MG63 (cell line): Measurements from ENCODE around the gene ERBB4. TPM values are rescaled to one million over a fixed set of nuclear protein-coding genes. Genes with fewer than 3 reads are reported as not detected.

Source experiments
- DNase-seq: peaks from one replicate; pipeline ENCODE4 v3.0.0-alpha.2; 2020
- H3K27me3 ChIP-seq: fragments of 250-450 bp; sonication (Bioruptor Pico); 2 replicates; pipeline ENCODE4 v1.5.1; 2020; ENCODE audit warnings: mild to moderate bottlenecking, moderate library complexity
- H3K36me3 ChIP-seq: fragments of 250-450 bp; sonication (Bioruptor Pico); 2 replicates; pipeline ENCODE4 v1.5.1; 2020; ENCODE audit warnings: mild to moderate bottlenecking, moderate library complexity
- H3K4me3 ChIP-seq: fragments of 250-450 bp; sonication (Bioruptor Pico); 2 replicates; pipeline ENCODE4 v1.5.1; 2020; ENCODE audit warnings: mild to moderate bottlenecking, moderate library complexity
- H3K9me3 ChIP-seq: fragments of 250-450 bp; sonication (Bioruptor Pico); 2 replicates; pipeline ENCODE4 v1.5.1; 2020; ENCODE audit warnings: mild to moderate bottlenecking, moderate library complexity
- total RNA-seq: library from RNA; depleted of rRNA; stranded (reverse); fragments of >200 nt; shearing (Covaris generic); gene quantifications from 2 replicates; pipeline ENCODE4 v1.2.3, GENCODE V29; 2014; ENCODE audit warnings: low replicate concordance

Gene ERBB4
- total RNA-seq, 1 experiment from 2014 or later = 0.07 TPM

DNA sequence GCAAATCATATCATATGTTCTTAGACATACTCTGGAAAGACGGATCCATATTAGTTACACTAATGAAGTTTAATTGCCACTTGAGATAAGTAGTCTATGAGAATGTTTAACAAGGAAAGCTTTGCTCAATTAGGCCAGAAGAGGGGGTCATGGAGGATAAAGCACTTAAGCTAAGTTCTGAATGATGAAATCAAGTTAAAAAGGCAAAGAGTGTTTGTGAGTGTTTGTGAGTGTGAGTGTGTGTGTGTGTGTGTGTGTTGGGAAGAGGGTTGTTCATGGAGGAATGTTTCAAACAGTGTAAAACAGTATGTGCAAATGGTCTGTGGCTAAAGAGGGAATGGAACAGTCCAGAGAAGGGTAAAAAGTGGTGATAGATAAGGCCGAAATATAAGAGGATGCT, 360.9 kb downstream of the ERBB4 start:
- no peak overlapping the region for H3K4me3 ChIP-seq
- H3K27me3 ChIP-seq = no peaks in the 10 kb centered on the region
- H3K9me3 ChIP-seq = no peaks in the 10 kb centered on the region
- H3K36me3 ChIP-seq = no peaks in the 10 kb centered on the region
- no peak for DNase-seq

GRCh38 chr2:212176151-212176550, 362.5 kb downstream of the ERBB4 start:
- Histone ChIP-seq H3K9me3 (no peaks in the 10 kb centered on the region; the same call in 1 of the 2 replicates), H3K4me3 (no peak overlapping the region), H3K36me3 (no peaks in the 10 kb centered on the region), H3K27me3 (no peaks in the 10 kb centered on the region)
- no peak for DNase-seq

- Histone ChIP-seq H3K9me3 (no peaks in the 10 kb centered on the region; the same call in 1 of the 2 replicates), H3K27me3 (no peaks in the 10 kb centered on the region), H3K4me3 (no peak overlapping the region), H3K36me3 (no peaks in the 10 kb centered on the region)
- DNase-seq = no peak
Observed at GRCh38 chr2:212173756-212174510, 364.7 kb downstream of the ERBB4 start.

DNA sequence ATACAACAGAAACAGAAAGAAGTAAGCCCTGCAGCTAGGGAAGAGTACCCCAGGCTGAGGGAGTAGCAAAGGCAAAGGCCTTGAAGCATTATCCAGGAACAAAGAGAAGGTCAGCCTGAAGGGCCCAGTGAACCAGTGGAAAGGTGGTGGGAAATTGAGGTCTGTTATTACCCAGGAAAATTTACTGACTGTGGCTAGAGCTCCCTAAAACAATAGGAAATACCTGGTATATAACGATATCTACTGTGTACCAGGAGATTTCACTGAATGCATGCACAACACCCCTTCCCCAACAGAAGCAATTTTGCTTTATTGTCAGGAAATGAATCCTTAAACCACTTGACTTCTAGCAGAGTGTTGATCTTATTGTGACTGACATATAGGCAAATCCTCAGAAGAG, 365.3 kb downstream of the ERBB4 start:
- H3K9me3 ChIP-seq = no peaks in the 10 kb centered on the region; the same call in 1 of the 2 replicates
- H3K4me3 ChIP-seq = no peak overlapping the region
- no peaks in the 10 kb centered on the region for H3K27me3 ChIP-seq
- no peak for DNase-seq
- H3K36me3 ChIP-seq = no peaks in the 10 kb centered on the region

DNA sequence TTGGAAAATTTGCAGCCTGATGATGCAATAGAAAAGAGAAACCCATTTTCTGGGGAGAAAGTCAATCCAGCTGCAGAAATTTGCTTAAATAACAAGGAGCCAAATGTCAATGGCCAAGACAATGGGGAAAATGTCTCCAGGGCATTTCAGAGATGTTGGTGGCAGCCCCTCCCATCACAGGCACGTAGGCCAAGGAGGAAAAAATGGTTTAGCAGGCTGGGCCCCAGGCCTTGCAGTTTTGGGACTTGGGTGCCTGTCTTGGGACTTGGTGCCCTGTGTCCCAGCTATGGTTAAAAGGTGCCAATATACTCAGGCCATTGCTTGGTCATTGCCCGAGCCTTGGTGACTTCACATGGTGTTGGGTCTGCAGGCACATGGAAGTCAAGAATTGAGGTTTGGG, 368.2 kb downstream of the ERBB4 start:
- H3K27me3 ChIP-seq = no peaks in the 10 kb centered on the region
- H3K4me3 ChIP-seq = no peak overlapping the region
- no peaks in the 10 kb centered on the region for H3K36me3 ChIP-seq
- DNase-seq = no peak
- no peaks in the 10 kb centered on the region; the same call in 1 of the 2 replicates for H3K9me3 ChIP-seq

DNA sequence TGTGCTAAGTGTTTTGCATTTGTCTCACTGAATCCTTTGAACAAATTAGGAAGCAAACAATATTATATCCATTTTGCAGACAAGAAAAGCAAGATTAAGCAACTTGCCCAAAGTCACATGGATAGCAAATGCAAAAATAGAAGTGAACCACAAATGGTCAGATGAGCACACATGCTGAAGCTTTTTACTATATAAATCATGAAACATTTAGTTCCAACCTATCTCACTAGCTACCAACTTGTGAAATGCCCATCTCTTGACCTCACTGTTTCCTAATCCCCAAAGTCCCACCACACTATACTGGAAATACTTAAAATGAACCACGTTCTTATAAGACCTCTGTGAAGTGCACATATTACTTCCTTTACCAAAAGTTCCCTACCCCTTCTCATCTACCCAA, 380.5 kb downstream of the ERBB4 start:
- no peak overlapping the region for H3K4me3 ChIP-seq
- no peak for DNase-seq
- no peaks in the 10 kb centered on the region for H3K36me3 ChIP-seq
- H3K27me3 ChIP-seq = no peaks in the 10 kb centered on the region
- H3K9me3 ChIP-seq = no peaks in the 10 kb centered on the region

- H3K9me3 ChIP-seq = no peaks in the 10 kb centered on the region
- H3K36me3 ChIP-seq = no peaks in the 10 kb centered on the region
- H3K27me3 ChIP-seq = no peaks in the 10 kb centered on the region
- H3K4me3 ChIP-seq = no peak overlapping the region
- peak; percentile 2 for DNase-seq
Observed at GRCh38 chr2:212157012-212157411, 381.6 kb downstream of the ERBB4 start.

DNA sequence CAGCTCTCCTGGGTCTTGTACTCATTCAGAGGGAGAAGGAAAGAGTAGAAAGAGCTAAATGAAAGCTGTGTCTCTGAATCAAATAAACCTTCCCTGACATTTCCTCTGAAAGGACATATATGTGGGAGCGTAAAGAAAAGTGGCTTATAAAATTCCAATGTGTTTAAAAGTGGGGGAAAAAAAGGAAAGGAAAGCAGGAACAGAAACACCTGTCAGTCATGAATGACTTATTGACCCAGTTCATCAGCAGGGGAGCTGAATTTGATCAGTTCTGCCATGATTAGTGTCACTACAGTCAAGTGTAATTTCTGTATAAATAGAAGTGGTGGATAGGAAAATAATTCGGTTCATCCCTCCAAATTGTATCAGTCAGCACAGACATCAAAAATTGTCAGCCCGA, 382.5 kb downstream of the ERBB4 start:
- Histone ChIP-seq H3K27me3 (no peaks in the 10 kb centered on the region), H3K4me3 (no peak overlapping the region), H3K9me3 (no peaks in the 10 kb centered on the region), H3K36me3 (no peaks in the 10 kb centered on the region)
- no peak for DNase-seq

DNA sequence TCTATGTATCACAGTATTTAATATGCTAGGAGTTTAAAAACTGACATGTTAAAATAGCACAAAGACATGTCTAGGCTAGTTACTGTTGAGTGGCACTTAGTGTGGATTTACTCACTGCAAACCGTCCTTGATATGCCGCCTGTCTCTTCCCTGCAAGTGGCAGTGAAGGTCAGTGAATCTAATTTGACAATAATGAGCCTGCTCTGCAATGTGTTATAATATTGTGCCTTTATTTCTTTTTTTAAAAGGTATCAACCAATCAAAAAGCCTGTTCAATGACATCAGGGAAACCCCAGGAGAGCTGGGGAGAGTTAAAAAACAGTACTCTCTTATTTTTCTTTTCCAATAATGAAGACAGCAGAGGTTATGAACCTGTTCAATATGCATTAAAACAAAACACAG, 384.1 kb downstream of the ERBB4 start:
- Histone ChIP-seq H3K4me3 (no peak overlapping the region), H3K27me3 (no peaks in the 10 kb centered on the region), H3K9me3 (no peaks in the 10 kb centered on the region), H3K36me3 (no peaks in the 10 kb centered on the region)
- no peak for DNase-seq

GRCh38 chr2:212153923-212154322, 384.7 kb downstream of the ERBB4 start:
- no peak for DNase-seq
- no peaks in the 10 kb centered on the region for H3K36me3 ChIP-seq

GRCh38 chr2:212147921-212148513, 390.6 kb downstream of the ERBB4 start:
- DNase-seq = no peak
- H3K9me3 ChIP-seq = no peaks in the 10 kb centered on the region
- no peak overlapping the region for H3K4me3 ChIP-seq
- H3K27me3 ChIP-seq = no peaks in the 10 kb centered on the region
- no peaks in the 10 kb centered on the region for H3K36me3 ChIP-seq

More at GRCh38 chr2:212153923-212154322, 384.7 kb downstream of the ERBB4 start:
- H3K9me3 ChIP-seq = no peaks in the 10 kb centered on the region
- H3K4me3 ChIP-seq = no peak overlapping the region
- H3K27me3 ChIP-seq = no peaks in the 10 kb centered on the region

GRCh38 chr2:212146416-212146815, 392.2 kb downstream of the ERBB4 start:
- DNase-seq = no peak
- H3K4me3 ChIP-seq = no peak overlapping the region
- H3K27me3 ChIP-seq = no peaks in the 10 kb centered on the region
- H3K9me3 ChIP-seq = no peaks in the 10 kb centered on the region
- H3K36me3 ChIP-seq = no peaks in the 10 kb centered on the region

GRCh38 chr2:212145121-212145520, 393.5 kb downstream of the ERBB4 start:
- no peaks in the 10 kb centered on the region for H3K9me3 ChIP-seq
- no peak for DNase-seq
- no peaks in the 10 kb centered on the region for H3K36me3 ChIP-seq
- no peaks in the 10 kb centered on the region for H3K27me3 ChIP-seq
- H3K4me3 ChIP-seq = no peak overlapping the region

DNA sequence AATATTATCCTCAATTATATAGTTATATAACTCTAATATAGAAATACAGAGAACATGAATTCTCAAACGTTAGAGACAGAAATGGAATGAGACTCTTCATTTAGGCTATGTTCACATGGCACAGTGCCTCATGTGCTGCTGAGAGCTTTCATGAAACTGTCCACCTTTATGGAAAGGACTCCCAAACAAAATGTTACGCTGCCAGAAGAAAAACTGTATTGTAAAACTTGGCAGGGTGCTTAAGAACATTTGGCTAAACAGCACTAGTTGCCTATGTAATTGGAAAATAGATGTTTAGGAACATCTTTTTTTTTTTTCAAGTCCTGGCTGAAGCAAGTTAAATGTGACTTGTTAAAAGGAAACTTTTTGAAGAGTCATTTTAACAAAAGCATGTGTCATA, 396.0 kb downstream of the ERBB4 start:
- Histone ChIP-seq H3K9me3 (no peaks in the 10 kb centered on the region), H3K27me3 (no peaks in the 10 kb centered on the region), H3K36me3 (no peaks in the 10 kb centered on the region), H3K4me3 (no peak overlapping the region)
- DNase-seq = no peak

- no peak overlapping the region for H3K4me3 ChIP-seq
- no peak for DNase-seq
- H3K36me3 ChIP-seq = no peaks in the 10 kb centered on the region
- no peaks in the 10 kb centered on the region for H3K27me3 ChIP-seq
- no peaks in the 10 kb centered on the region for H3K9me3 ChIP-seq
Observed at GRCh38 chr2:212141499-212141898, 397.1 kb downstream of the ERBB4 start.

GRCh38 chr2:212136216-212136795, 402.3 kb downstream of the ERBB4 start:
- Histone ChIP-seq H3K27me3 (no peaks in the 10 kb centered on the region), H3K9me3 (no peaks in the 10 kb centered on the region), H3K4me3 (no peak overlapping the region), H3K36me3 (no peaks in the 10 kb centered on the region)
- DNase-seq = no peak

- Histone ChIP-seq H3K9me3 (no peaks in the 10 kb centered on the region), H3K4me3 (no peak overlapping the region), H3K36me3 (no peaks in the 10 kb centered on the region), H3K27me3 (no peaks in the 10 kb centered on the region)
- peak; percentile 37 for DNase-seq
Observed at GRCh38 chr2:212135739-212136138, 402.9 kb downstream of the ERBB4 start.

GRCh38 chr2:212133337-212133736, 405.3 kb downstream of the ERBB4 start:
- Histone ChIP-seq H3K9me3 (no peaks in the 10 kb centered on the region), H3K27me3 (no peaks in the 10 kb centered on the region), H3K36me3 (no peaks in the 10 kb centered on the region), H3K4me3 (no peak overlapping the region)
- no peak for DNase-seq
